ENCODE data around the gene CASK. TPM values are rescaled to one million over a fixed set of nuclear protein-coding genes. Genes with fewer than 3 reads are reported as not detected.

Gene CASK
- total and polyA plus RNA-seq, 2 of the 13 experiments (the other 11 are each of a cell fraction or from before 2014, with no cell fraction given): 14.5 to 16.0 TPM

GRCh38 chrX:41779941-41780340 lies 143.4 kb downstream of the CASK start:
- H3K4me2 ChIP-seq (ENCODE audit: low read depth, low read length): no peak overlapping the region
- FAIRE-seq (no peak), ATAC-seq (no peak), DNase-seq (ENCODE audit: low spot score) (no peak)
- no peak overlapping the region for H3K9ac ChIP-seq (ENCODE audit: insufficient read depth, low read depth, low read length)
- POLR2A ChIA-PET: no interaction called here
- no peak overlapping the region for H2AFZ ChIP-seq (ENCODE audit: low read length)
- in situ Hi-C loops (cut with HindIII; ENCODE audit: extremely low pct_ligation_motif_present, low pct_unique_long_range_greater_than_20kb) (loop anchor here (25.0 kb wide), 1 partner anchor 907 kb away; no protein-coding TSS in a partner anchor), intact Hi-C loops (cut with micrococcal nuclease; ENCODE audit: unreplicated experiment) (no loop called here)
- WGBS (ENCODE audit: low lambda C conversion rate): 96% methylated on average over 3 of the region's 3 CpGs
- BruUV-seq (replicated peaks): no TSS peak
- no peaks in the 10 kb centered on the region for H3K36me3 ChIP-seq (replicated peaks in 1 of 2; ENCODE audit: control insufficient read depth in 1 of 2, insufficient read depth in 2 of 2, low read length in 2 of 2)
- TF ChIP-seq PHF5A (CRISPR knock-in tag; IDR thresholded peaks at IDR 0.05; ENCODE audit: low read depth, unreplicated experiment): no peak
- no peak for TF ChIP-seq NCOA1 (CRISPR knock-in tag; IDR thresholded peaks at IDR 0.05)
- TF ChIP-seq ZNF770 (CRISPR knock-in tag; IDR thresholded peaks at IDR 0.05): no peak
- no peak for TF ChIP-seq ZNF496 (CRISPR knock-in tag; IDR thresholded peaks at IDR 0.05; ENCODE audit: insufficient replicate concordance)
- no peak for TF ChIP-seq SIX1 (CRISPR knock-in tag; IDR thresholded peaks at IDR 0.05; ENCODE audit: borderline replicate concordance)
- no peak for TF ChIP-seq ZNF547 (CRISPR knock-in tag; IDR thresholded peaks at IDR 0.05)
- TF ChIP-seq PTBP1 (IDR thresholded peaks at IDR 0.05; ENCODE audit: low read depth, low read length, poor library complexity, severe bottlenecking): no peak
- no peak for TF ChIP-seq HMGXB4 (CRISPR knock-in tag; IDR thresholded peaks at IDR 0.05; ENCODE audit: borderline replicate concordance in 1 of 2, low read depth in 1 of 2)
- TF ChIP-seq KLF6 (CRISPR knock-in tag; IDR thresholded peaks at IDR 0.05): no peak
- no peak for TF ChIP-seq ZSCAN22 (CRISPR knock-in tag; IDR thresholded peaks at IDR 0.05)
- no peak for TF ChIP-seq SOX6 (IDR thresholded peaks at IDR 0.05)
- no peak for TF ChIP-seq SOX6 (CRISPR knock-in tag; IDR thresholded peaks at IDR 0.05)
- no peak for TF ChIP-seq ZC3H4 (CRISPR knock-in tag; IDR thresholded peaks at IDR 0.05; ENCODE audit: borderline replicate concordance)
- no peak for TF ChIP-seq KLF9 (CRISPR knock-in tag; IDR thresholded peaks at IDR 0.05; ENCODE audit: low read depth)
- H3K9me3 ChIP-seq (ENCODE audit: low read length): no peaks in the 10 kb centered on the region
- H3K4me1 ChIP-seq (ENCODE audit: insufficient read depth, low read length): no peaks in the 10 kb centered on the region
- H4K20me1 ChIP-seq (ENCODE audit: insufficient read depth, low read length): no peaks in the 10 kb centered on the region
- H3K27ac ChIP-seq (ENCODE audit: extremely low read length, insufficient read depth, low read length): no peak overlapping the region
- H3K4me3 ChIP-seq (replicated peaks in 1 of 3; ENCODE audit: insufficient read depth in 1 of 3, low read depth in 2 of 3, low read length in 3 of 3): no peak overlapping the region
- CTCF ChIA-PET (ENCODE audit: low intra/inter-chr PET ratio, low total read pairs): no interaction called here
- H3K27me3 ChIP-seq (ENCODE audit: control insufficient read depth in 1 of 2, insufficient read depth in 2 of 2, low read length in 2 of 2): no peaks in the 10 kb centered on the region
- H3K79me2 ChIP-seq (ENCODE audit: insufficient read depth, low read length): no peaks in the 10 kb centered on the region

All from HepG2 (cell line).